ENCODE data around the gene SOX6. TPM values are rescaled to one million over a fixed set of nuclear protein-coding genes. Genes with fewer than 3 reads are reported as not detected.
"Not testable (repeated sequence)": the region's sequence is repeated elsewhere in the genome, so short reads cannot be mapped to it uniquely, and the experiment has no call there.

Gene SOX6
- polyA plus RNA-seq, 1 donor = 25.0 TPM

DNA sequence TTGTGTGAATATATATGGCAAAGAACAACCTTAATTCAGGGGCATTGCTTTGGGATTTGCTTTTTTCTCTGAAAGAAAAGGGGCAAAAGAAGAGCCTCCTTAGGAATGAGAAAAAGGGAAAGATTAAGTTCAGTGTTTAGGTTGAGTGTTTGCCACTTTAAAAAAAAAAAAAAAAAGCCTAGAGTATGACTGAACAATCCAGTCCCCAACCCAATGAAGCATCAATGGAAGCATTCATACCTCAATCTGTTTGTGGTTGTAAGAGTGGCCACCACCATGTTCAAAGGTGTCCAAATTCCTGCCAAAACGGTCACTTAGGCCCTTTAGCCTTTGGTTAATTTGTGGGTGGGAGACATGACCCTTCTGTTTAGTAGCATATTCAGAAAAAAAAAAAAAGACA is 260.6 kb downstream of the SOX6 start:
- DNase-seq = no peak

DNA sequence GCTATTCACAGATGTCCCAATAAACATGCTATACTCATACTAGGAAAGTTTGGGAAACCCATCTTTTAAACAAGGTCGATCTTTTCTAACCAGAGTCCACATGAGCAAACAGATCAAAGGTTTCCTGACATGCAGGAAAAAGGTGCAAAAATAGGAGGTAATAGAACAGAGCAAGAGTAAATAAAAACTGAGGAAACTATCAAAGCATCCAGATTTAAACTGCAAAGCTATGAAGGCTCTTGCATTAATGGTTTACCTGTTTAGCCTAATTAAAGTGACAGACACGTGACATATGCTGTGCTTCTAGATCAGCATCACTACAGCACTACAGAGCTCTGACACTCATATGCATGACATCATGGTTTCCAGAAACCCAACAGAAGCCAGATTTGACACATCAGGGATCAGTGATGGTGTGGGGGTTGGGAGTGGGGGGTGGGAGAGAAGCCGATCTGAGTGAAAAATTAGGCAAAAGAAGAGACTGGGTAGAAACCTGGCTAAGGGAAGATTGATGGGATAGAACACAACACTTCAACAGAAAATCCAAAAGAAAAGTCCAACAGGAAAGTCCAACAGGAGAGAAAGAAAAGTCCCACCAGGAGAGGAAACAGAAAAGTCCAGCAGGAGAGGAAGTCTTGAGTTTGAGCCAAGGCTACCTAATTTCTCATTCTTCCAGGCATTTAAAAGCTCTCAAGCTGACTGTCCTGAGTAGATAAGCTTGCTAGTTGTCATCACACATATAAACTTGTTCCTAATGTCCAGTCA is 262.3 kb downstream of the SOX6 start:
- no peak for DNase-seq

DNA sequence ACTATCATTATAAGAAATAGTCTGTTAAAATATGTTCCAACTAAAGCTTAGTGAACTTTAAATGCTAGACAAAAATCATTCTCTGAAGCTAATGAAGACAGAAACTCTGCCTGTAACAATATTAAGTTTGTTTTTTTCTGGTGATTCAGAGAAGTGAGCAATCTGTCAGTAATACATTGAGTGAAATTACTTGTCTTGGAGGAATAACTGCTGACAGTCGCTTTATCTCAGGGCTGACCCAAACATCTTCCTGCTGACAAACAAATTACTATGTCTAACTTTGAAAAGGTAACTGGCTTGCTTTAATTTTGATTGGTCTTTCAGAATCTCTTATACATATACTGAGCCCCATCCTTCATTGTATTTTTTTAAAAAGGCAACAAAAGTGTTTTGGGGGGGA is 264.5 kb downstream of the SOX6 start:
- DNase-seq = no peak

DNA sequence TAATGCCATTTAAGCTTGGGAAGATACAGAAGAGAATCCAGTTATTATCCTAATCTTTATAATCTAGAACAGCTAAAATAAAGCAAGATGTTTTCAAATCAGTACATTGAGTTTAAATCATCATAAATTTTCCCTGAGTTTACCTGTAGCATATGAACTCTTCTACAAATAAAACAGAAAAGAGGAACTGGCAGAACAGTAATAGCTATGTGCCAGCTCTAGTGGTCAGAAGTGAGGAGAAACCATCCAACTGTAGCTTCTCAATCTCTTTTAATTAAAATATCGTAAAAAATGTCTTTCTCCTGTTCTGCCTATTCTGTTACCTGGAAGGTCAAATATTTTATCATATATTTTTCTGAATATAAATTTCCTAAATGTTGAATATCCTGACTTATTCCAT is 266.9 kb downstream of the SOX6 start:
- DNase-seq = no peak

DNA sequence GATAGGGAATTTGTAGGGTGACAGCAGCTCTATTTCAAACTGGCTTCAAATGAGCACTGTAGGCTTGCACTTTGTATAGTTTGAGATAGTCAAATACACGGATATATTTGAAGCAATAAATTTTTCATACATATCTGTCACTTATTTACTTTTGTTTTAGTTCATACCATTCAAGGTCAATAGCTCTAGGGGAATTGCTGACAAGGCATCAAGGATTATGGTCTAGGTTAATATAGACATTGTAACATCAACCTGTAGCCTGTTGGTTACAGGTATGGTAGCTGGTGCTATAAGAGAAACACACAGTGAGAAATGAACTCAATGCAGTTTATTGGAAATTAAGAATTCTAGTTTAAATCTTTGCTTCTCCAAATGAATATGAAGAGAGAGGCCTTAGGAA is 267.6 kb downstream of the SOX6 start:
- no peak for DNase-seq

DNA sequence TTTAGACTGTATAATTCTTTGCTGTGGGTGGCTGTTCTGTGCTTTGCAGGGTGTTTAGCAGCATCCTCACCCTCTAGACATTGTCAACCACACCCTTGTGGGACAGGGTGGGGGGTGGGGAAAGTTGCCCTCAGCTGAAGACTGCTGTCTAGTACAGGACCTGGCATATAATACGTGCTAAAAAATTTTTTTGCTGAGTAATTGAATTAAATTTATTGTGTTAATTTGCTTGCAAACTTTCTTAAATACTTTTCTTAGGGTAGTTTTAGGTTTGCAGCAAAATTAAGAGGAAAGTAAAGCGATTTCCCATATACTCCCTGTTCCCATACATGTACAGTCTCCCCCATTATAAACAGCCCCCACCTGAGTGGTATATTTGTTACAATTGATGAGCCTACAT is 268.5 kb downstream of the SOX6 start:
- no peak for DNase-seq

DNA sequence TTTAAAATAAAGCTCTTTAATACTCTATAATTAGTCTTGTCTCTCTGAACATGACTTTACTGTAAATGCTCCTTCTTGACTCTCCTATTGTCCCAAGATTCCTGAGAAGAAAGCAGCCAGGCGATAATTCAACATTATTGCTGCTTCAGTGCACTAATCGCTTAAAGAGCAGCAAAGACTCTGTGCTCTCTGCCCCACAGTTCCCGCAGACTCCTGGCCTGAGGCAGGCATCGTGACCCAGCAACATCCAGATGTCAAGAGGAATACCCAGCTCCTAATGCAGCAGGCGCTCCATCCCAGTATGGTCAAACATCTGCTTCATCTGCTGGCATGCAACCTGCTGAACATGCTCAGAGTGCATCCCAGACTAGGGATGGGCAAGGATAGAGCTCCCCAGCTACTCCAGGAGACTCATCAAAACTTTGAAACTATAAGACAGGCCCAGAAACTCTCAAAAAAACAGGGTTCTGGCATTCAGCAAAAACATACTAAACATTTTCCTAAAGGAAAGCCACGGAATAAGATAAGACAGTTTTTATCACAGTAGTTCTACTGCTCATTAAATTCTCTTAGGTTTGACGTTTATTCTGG is 270.0 kb downstream of the SOX6 start:
- DNase-seq = peak; percentile 14

DNA sequence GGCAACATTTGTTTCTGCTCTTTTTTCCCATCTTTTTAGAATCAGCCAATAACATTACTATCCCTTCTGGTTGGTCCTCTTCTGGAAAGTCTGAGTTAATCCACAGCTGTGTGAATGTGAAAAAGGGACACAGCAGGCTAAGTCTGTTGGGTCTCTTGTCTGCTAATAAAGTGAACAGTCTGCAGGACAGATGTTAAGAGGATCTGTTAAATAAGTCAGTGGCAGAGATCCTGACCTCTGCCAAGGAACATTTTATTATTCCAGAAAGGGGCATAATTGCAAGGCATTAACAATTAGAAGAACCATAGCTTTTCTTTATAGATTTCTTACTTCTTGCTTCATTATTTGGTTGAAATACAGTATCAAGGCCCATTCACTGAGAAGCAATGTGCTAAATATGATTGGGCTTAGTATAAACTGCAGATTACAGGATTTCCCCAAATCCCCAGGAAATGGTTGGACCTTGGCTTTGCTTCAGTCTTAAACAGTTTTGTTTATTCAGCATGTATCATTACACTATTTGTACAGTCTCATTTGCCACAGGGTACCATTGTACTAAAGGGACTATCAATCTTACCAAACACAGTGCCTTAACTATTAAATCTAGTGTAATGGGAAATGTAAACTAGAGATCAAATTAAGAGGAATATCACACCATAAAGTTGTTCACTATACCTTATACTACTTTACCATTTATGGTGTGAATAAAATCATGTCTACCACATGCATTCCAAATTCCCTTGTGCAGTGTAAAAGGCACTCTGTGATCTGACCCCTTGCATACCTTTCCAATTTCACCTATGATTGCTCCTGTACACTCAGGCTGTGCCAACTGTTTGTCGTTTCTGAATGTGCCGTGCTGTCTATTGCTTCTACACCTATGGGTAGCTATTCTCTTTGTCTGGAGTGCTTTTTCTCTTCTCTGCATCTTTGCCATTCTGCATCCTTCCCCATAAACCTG is 274.0 kb downstream of the SOX6 start:
- no peak for DNase-seq

DNA sequence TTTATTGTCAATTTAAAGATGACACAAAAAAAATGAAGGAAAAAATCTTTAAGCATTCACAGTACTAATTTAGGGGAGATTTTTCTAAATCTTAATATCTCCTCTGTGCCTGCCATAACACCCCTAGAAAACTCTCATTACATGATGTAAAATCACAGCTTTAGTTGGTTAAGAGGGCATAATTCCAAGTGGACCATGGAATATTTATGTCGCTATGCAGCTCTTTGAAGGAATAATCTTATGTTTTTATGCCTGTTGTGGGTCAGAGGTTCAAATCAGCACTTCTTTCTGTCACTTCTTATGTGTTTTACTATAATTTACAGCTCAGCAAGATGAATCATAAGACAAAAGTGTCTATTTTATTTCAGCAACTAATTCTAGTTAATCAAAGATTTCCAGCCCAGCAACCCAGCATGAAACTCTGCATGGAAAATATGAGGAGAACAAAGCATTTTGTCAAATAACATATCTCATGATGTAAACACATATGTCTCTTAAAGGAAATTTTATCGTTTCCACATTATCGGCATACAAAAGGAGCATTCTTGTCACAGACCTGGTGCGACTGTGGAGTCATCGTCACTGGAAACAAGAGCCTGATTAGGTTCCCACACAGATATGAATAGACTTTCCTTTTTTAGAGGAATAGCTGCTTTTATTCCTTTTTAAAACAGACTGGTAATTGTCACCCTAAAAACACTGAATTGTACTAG is 274.8 kb downstream of the SOX6 start:
- no peak for DNase-seq

DNA sequence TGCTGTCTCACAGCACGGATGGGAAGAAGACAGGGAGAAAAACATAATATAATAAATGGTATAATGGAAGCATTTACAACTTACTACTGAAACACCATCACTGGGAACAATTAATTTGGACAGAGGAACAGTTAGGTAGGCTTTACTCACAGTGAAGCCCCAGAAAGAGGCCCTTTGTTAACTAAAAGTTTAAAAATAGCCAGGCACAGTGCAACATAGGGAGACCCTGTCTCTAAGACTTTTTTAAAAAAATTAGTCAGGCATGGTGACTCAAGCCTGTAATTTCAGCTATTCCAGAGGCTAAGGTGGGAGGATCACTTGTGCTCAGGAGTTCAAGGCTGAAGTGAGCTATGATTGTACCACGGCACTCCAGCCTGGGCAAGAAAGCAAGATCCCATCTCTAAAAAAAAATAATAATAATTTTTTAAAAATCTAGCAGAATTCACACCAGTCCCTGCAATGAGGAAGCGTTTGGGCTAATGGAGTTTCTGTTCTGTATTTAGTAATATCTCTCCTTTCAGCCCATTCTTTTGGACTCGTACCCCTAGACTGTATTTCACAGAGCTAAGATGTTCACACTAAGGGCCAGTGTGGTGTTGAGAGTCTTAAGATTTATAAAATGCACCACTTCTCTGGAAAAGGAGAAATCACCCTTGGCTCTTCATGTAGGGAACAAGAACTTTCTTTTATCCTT is 275.5 kb downstream of the SOX6 start:
- DNase-seq = no peak

DNA sequence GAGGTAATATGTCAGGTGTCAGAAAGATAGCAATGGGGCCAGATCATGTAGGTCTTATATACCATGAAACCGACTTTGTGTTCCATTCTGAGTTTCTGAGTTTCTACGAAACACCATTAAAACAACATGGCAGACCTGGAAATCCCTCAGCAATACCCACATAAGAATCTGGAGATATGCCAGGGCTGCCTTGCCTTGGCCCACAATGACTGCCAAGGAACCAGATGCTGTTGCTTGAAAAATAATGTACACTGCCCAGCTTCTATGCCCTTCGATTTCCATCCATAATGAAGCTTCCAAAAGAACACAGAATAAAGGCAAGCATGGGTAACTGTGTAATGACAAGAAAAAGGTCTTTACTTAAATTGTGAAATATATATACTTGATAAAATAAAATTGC is 277.4 kb downstream of the SOX6 start:
- DNase-seq = no peak

DNA sequence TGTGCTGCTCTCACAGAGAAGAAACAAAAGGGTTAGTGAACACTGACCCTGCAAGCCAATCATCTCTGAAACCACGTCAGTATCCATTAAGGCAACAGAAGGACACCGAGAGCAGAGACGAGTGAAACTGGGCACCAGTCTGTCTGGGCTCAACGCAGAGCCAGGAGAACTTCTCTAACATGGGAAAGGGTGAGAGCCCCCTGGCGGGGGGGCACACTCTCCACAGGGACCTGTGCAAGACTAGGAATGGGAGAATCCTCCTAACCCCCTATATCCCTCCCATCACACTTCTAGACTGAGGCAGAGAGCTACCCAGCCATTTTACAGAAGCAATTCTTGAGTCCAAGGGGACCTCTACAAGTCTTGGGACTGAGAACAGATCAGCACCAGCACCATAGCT is 285.8 kb downstream of the SOX6 start:
- no peak for DNase-seq

DNA sequence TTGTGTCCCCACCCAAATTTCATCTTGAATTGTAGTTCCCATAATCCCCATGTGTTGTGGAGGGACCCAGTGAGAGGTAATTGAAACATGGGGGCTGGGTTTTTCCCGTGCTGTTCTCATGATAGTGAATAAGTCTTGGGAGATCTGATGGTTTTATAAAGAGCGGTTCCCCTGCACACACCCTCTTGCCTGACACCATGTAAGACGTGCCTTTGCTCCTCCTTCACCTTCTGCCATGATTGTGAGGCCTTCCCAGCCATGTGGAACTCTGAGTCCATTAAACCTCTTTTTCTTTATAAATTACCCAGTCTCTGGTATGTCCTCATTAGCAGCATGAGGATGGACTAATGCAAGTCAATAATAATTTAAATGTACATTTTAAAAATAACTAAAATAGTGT is 289.1 kb downstream of the SOX6 start:
- not testable (repeated sequence) for DNase-seq

DNA sequence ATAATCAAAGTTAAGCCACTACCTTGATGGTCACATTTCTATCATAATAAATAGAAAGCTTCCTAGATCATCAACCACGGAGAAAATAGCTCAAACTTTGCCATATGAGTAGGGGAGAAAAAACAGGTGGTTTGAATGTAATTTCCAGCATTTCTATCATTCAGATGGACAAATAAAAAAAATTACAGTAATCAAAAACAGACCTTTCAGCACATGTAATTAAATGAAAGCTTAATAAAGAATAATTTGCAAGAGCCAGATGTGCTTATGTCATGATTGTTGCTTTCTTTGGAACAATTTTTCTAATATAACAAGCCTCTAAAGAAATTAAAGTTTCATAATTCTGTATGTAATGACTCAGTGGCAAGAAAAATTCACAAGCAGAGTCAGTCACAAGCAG is 297.0 kb downstream of the SOX6 start:
- DNase-seq = no peak

DNA sequence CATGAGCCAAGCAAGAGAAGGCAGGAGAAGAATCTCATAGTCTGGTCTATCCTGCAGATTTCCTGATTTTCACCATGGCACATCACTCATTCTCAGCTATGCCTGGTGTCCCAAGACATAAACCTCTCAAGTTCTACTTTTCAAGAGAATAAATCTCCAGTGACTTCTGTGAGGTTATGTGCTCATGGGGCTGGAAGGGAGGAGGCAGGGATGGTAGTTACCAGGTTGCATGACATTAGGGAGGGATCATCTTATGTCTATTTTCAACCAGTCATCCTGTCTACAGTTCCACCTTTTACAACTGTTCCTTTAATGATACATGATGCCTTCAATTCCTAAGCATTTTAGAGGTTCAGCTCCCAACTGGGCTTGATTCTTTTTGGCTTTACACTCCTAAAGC is 297.7 kb downstream of the SOX6 start:
- peak; percentile 40 for DNase-seq

DNA sequence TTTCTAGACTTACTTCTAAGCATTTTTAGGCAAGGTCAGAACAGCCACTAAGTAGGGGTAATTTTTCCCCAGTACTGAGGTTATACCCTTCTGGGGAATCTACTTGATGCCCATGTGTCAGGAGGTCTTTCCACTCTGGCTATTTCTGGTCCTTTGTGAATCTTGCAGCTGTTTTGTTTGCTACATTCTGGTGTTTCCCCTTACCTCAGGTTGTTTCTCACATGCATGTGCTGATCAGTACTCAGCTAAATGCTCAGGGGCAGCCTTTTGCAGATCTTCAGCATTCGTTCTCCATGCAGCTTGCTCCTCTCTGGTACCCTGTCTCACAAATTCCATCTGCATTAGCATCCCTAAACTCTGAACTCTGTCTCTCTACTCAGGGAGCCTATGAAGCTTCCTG is 303.6 kb downstream of the SOX6 start:
- no peak for DNase-seq

DNA sequence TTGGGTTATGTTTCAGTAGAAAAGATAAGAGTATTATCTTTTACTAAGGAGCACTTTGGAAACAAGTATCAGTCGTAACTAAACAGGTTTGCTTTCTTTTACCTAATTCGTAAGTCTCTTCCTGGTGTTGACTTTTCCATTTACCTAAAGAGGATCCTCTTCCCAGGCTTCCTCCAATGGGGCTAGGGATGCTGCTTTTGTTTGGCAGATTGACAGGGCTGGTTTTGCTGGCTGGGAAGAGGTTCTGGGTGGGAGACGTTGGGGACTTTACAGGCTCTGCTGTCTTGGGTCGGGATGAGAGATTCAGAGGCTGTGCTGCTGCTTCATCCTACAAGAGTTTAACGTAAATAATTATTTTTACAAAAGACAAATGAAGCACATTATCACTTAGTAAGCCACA is 306.7 kb downstream of the SOX6 start:
- DNase-seq = no peak

DNA sequence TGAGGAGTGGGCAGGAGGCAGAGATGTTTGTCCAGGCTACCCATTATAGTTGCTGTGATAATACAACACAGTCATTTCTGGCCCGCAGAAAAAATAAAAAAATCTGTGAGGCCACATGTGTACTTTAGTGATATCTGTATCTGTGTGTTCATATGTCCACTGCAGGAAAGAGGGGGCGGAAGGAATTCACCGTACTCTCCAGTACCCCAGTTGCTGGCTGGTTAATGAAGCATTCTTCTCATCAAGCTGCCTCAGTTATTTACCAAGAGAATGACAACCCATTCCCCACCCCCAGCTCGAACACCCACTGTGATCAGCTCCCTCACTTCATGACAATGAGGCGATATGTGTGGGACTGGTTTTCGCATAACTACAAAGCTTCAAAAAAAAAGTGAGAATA is 309.3 kb downstream of the SOX6 start:
- DNase-seq = no peak

DNA sequence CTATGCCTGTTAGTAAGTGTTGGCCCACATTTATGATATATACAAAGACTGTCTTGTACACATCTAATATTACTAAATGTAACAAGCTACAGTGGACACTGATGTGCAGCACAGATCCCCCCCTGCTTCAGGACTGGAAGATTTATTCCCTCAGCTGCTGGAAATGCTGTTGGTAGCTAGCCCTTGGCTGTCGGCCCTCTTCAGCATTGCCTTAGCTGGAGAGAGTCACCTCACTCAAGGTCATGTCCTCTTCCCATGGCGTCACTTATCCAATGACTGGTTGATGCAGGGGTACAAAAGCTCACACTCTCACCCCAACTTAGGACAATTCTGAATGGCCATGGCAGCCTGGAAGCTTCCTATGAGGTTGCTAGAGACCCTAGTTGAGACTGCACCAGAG is 312.7 kb downstream of the SOX6 start:
- DNase-seq = no peak

DNA sequence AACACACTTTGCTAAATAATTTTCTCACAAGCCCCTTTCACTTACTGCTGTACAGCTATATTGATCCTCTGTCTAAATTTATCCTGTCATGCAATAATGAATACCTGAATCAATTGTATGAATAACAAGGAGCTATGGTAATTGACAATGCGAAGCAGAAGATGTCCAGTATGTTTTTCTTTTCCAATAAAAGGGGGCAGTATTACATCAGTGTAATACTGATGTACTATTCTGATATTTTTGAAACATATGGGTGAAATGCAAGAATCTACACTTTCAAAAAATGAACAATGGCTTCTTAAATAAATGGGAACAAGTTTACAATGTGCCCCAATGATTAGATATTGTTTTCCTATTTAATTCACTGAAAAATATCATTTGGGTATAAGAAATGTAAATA is 315.1 kb downstream of the SOX6 start:
- DNase-seq = no peak

DNA sequence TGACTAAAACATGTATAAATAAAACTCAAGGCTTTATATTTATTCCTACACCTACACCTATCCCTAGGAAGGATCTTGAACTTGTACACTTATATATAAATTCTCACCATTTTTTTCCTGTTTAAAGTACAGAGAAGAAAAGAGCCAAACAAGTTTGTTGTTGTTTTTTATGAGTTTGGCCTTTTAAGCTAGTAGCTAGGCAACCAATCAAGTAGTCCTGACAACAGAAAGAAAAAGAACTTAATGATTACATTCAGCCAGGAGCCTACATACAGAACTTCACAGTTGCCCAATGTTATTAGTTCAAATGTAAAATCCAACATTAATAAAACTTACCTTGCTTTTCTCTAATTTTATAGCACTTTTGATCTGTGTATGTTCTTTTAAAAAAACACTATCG is 316.2 kb downstream of the SOX6 start:
- DNase-seq = no peak

DNA sequence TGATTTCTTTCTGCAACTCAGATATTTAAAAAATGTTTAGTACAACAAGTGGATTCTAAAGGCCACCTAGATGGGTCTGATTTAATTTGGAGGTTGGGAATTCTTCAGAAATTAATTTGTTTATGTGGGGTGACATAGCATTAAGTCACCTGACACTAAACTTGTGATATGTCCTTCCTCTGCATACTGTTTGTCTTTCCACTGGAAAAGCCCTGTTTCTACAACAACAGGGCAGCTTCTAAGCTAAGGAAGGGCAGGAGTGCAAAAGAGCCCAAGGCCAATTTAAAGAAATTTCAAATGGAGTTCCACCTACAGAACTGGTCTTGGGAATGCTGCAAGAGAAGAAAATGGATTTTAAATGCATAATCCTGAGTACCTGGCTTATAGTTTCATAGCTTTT is 319.2 kb downstream of the SOX6 start:
- DNase-seq = no peak

Measured in left kidney (tissue), 2 donors.